Body of pancreas (tissue), 4 donors: ENCODE data around the gene SH3RF2. TPM values are rescaled to one million over a fixed set of nuclear protein-coding genes. Genes with fewer than 3 reads are reported as not detected.
A peak's percentile ranks its signal among the peaks of the same experiment; 100 is the strongest.

Source experiments
- ATAC-seq: fragments of 150-250 bp; one replicate; pipeline ENCODE4 v1.9.1; 2016
- DNase-seq, 4 donors: peaks; one replicate each; pipeline ENCODE4 v3.0.0-alpha.2; 2019
- H3K27ac ChIP-seq, 4 donors: fragments of 200-600 bp; sonication (generic); 1 replicate in 3 of 4; 2 replicates in 1 of 4; pipeline versions ENCODE4 v1.5.1 to v1.6.1; 2016 to 2019; ENCODE audit warnings: mild to moderate bottlenecking in 1 of 4, mixed read lengths in 1 of 4, moderate library complexity in 1 of 4
- H3K27me3 ChIP-seq, 2 donors: fragments of 200-600 bp; sonication (generic); one replicate each; pipeline ENCODE4 v1.6.0; 2016; ENCODE audit warnings: mild to moderate bottlenecking in 1 of 2
- H3K36me3 ChIP-seq, 2 donors: fragments of 200-600 bp; sonication (generic); replicated peaks in 1 of 2; 2 replicates each; pipeline ENCODE4 v1.5.1; 2016; ENCODE audit warnings: low read depth in 2 of 2; ENCODE audit not compliant: insufficient read depth in 1 of 2
- H3K4me1 ChIP-seq: fragments of 200-600 bp; sonication (generic); one replicate; pipeline ENCODE4 v1.6.0; 2016
- H3K4me3 ChIP-seq, 2 donors: fragments of 200-600 bp; sonication (generic); 1 replicate in 1 of 2; 2 replicates in 1 of 2; pipeline ENCODE4 v1.5.1; 2016 to 2019
- H3K9me3 ChIP-seq, 3 donors: fragments of 200-600 bp; sonication (generic); 1 replicate in 2 of 3; 2 replicates in 1 of 3; pipeline ENCODE4 v1.5.1; 2016
- CTCF ChIP-seq, 7 experiments: fragments of 450-650 bp in 4 of 7; fragments of 200-600 bp in 3 of 7; sonication (generic) in 3 of 7; IDR thresholded peaks; one replicate each; pipeline ENCODE4 v1.5.1; 2016 to 2019; ENCODE audit warnings: antibody characterized with exemption in 7 of 7
- POLR2A ChIP-seq, 3 donors: fragments of 450-650 bp; IDR thresholded peaks; one replicate each; pipeline ENCODE4 v1.6.1; 2016; ENCODE audit warnings: antibody characterized with exemption in 3 of 3, mild to moderate bottlenecking in 2 of 3
- WGBS, 2 donors: methylation state at CpG; one replicate each; pipeline ENCODE4 v1.1.5; 2017; 5-methylcytosine and 5-hydroxymethylcytosine counted together
- intact Hi-C: fragments of 100-400 bp; cut with DNase I; formaldehyde crosslinking; loops from one replicate; pipeline ENCODE4 v1.15.1; 2023
- total RNA-seq, 2 donors: library from RNA; depleted of rRNA; stranded (reverse); fragments of >200 nt; gene quantifications; one replicate each; pipeline ENCODE4 v1.1.0, GENCODE V29; 2016

SH3RF2 gene
- total RNA-seq, 2 donors from 2014 or later = 14.8 to 25.7 TPM

- no peak for DNase-seq
- Histone ChIP-seq H3K9me3 (no peaks in the 10 kb centered on the region), H3K27ac (no peak overlapping the region), H3K4me1 (peaks cover 93% of the 10 kb centered on the region), H3K4me3 (no peak overlapping the region), H3K36me3 (no peaks in the 10 kb centered on the region), H3K27me3 (no peaks in the 10 kb centered on the region)
- intact Hi-C loops = no loop called here
- WGBS, 2 donors = 89 to 94% methylated on average over 1 of the region's 1 CpG
- no peak for ATAC-seq
- TF ChIP-seq CTCF (IDR thresholded peaks at IDR 0.05) (no peak), POLR2A (IDR thresholded peaks at IDR 0.05) (no peak)
These were observed 35.3 kb downstream of the SH3RF2 start for GRCh38 chr5:145971701-145972100.

- WGBS, 2 donors = 26 to 46% methylated on average over 3 of the region's 3 CpGs
- intact Hi-C loops = no loop called here
- no peaks in the 10 kb centered on the region for H3K36me3 ChIP-seq
- H3K27ac ChIP-seq = peak overlapping the region; percentile 64 to 85 (median 78)
- ATAC-seq = peak; percentile 55
- H3K27me3 ChIP-seq = no peaks in the 10 kb centered on the region
- H3K4me3 ChIP-seq = no peak overlapping the region
- TF ChIP-seq CTCF (IDR thresholded peaks at IDR 0.05) = no peak
- H3K9me3 ChIP-seq = no peaks in the 10 kb centered on the region
- DNase-seq = peak; percentile 54 to 69 (median 62)
- H3K4me1 ChIP-seq = peaks cover 96% of the 10 kb centered on the region
These were observed 38.6 kb downstream of the SH3RF2 start for GRCh38 chr5:145975001-145975360.

- intact Hi-C loops = no loop called here
- Histone ChIP-seq H3K27ac (peak overlapping the region; percentile 64 to 85 (median 78)), H3K27me3 (no peaks in the 10 kb centered on the region), H3K4me3 (no peak overlapping the region), H3K9me3 (no peaks in the 10 kb centered on the region), H3K4me1 (peaks cover 96% of the 10 kb centered on the region), H3K36me3 (no peaks in the 10 kb centered on the region)
- TF ChIP-seq CTCF (IDR thresholded peaks at IDR 0.05) (no peak), POLR2A (IDR thresholded peaks at IDR 0.05) (no peak)
- peak; percentile 38 to 63 (median 44) for DNase-seq
- 31 to 36% methylated on average over 3 of the region's 3 CpGs for WGBS, 2 donors
- no peak for ATAC-seq
These were observed 39.1 kb downstream of the SH3RF2 start for GRCh38 chr5:145975361-145976066.

- Histone ChIP-seq H3K27ac (peak overlapping the region; percentile 37 to 85 (median 70)), H3K36me3 (no peaks in the 10 kb centered on the region), H3K27me3 (no peaks in the 10 kb centered on the region), H3K4me3 (no peak overlapping the region), H3K4me1 (peaks cover 95% of the 10 kb centered on the region), H3K9me3 (no peaks in the 10 kb centered on the region)
- ATAC-seq (no peak), DNase-seq (peak in 3 of 4 donors; percentile 25 to 51 (median 33))
- WGBS, 2 donors = 35 to 37% methylated on average over 7 of the region's 7 CpGs
- TF ChIP-seq CTCF (IDR thresholded peaks at IDR 0.05) (no peak), POLR2A (IDR thresholded peaks at IDR 0.05) (no peak)
- intact Hi-C loops = no loop called here
These were observed 40.2 kb downstream of the SH3RF2 start for GRCh38 chr5:145976431-145977155.
